GM18858 (cell line): ENCODE data around the gene RAP1GDS1.
"Not testable (repeated sequence)": the region's sequence is repeated elsewhere in the genome, so short reads cannot be mapped to it uniquely, and the experiment has no call there.

Experiments
- ATAC-seq: cut with Tn5 transposase; IDR thresholded peaks from one replicate; pipeline ENCODE4 v1.9.1; 2021; ENCODE audit not compliant: unreplicated experiment

Gene RAP1GDS1

DNA sequence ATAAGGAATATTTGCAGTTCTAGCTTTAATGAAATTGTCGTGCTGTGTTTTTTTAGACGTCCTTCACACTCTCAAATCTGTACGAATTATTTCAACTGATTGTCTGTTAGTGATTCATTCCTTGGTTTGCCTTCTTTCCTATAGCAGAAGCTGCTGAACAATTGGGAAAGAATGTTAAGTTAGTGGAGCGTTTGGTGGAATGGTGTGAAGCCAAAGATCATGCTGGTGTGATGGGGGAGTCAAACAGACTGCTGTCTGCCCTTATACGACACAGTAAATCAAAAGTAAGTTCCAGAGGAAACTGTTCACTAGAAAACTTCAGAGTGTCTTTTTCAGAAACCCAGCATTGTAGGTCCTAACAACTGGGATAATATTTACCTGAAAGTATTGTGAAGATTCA, 159.9 kb downstream of the RAP1GDS1 start:
- no peak for ATAC-seq

- no peak for ATAC-seq
Observed at GRCh38 chr4:98423009-98423408, 161.8 kb downstream of the RAP1GDS1 start.

DNA sequence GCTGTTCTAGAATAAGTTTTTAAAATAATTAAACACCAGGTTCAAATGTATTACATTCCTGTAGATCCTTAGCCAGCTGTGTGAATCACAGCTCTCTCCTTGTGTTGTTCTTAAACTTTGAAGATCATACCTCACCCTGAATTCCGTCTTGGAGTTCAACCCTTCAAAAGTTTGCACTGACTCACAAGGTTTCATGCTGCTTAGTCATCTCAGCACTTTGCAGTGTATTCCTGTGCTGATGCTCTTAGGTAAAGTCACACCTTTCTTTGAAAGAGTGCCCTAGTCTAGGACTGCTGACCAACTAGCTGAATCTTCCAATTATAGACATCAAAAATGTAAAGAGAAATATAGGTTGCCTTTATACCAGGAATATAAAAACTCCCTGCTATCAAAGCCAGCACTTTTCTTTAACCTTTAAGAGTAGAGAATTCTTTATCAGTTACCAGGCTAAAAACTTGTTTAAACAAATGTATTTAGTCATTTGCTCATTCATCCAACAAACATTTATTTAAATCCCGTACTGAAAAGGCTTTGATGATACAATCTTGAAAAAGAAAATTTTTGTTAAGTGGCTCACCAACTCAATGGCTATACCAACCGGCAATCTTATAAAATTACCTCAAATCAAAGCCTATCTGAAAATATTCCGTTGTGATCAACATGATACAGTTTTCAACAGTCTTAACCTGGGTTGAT, 169.7 kb downstream of the RAP1GDS1 start:
- no peak for ATAC-seq

DNA sequence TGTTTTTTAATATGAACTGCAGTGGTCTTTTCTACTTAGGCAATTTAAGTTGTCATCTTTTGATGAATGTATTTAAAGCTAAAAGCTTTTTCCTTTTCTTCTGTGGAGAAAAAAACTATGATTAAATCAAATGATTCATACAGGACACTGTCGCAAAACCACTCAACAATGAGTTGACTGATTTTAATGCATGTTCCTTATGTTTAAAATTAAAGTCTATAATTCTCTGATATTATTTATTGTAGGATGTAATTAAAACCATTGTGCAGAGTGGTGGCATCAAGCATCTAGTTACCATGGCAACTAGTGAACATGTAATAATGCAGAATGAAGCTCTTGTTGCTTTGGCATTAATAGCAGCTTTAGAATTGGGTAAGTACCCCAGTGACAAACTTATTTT, 172.5 kb downstream of the RAP1GDS1 start:
- no peak for ATAC-seq

- ATAC-seq: no peak
Observed at GRCh38 chr4:98434816-98435215, 173.6 kb downstream of the RAP1GDS1 start.

- no peak for ATAC-seq
Observed at GRCh38 chr4:98444371-98444770, 183.2 kb downstream of the RAP1GDS1 start.

GRCh38 chr4:98446499-98447375, 185.6 kb downstream of the RAP1GDS1 start:
- peak; percentile 65 for ATAC-seq

DNA sequence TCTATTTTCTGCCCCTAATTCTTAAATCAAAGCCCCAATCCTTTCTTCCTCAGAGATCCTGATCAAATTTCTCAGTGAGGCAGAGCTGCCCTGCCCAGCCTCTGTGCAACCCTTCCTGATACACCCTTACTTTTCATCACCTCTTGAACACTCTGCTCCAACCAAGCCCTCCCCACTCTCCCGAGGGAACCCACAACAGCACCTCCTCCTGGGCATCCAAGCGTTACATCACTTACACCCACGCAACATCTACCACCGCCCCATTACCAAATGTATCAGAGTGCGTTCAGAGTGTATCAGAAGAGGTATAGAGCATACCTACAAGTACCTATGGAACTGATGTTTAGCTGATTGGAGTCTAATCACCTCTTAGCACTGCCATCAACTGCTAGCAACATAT, 186.5 kb downstream of the RAP1GDS1 start:
- no peak for ATAC-seq

DNA sequence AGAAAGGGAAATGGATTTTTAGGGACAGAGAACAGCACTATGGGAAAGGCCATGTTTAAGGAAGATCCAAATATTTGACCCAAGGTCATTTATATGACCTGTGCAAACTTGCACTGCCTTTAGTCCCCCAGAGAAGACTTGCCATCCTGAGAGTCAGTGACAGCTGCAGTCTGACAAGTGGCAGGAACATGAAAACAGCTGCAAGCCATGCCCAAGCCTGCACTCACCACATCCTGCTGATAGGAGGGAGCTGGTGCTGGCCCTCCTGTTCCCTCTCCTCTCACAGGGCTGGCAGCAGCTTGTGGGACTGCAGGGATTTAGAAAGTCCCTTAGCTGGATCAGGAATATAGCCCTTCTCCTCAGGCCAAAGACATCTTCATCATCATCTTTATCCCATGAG, 187.7 kb downstream of the RAP1GDS1 start:
- peak; percentile 25 for ATAC-seq

- no peak for ATAC-seq
Observed at GRCh38 chr4:98452091-98452490, 190.9 kb downstream of the RAP1GDS1 start.

DNA sequence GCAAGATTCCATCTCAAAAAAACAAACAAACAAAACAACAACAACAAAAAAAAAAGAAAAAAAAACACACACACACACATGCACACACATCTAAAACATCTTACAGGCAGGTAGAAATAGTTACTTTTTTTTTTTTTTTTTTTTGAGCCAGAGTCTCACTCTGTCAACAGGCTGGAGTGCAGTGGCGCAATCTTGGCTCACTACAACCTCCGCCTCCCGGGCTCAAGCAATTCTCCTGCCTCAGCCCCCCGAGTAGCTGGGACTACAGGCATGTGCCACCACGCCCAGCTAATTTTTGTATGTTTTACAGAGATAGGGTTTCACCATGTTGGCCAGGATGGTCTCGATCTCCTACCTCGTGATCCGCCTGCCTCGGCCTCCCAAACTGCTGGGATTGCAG, 196.2 kb downstream of the RAP1GDS1 start:
- ATAC-seq: not testable (repeated sequence)

GRCh38 chr4:98461121-98461865, 200.1 kb downstream of the RAP1GDS1 start:
- not testable (repeated sequence) for ATAC-seq

- ATAC-seq: no peak
Observed at GRCh38 chr4:98462487-98462886, 201.3 kb downstream of the RAP1GDS1 start.

DNA sequence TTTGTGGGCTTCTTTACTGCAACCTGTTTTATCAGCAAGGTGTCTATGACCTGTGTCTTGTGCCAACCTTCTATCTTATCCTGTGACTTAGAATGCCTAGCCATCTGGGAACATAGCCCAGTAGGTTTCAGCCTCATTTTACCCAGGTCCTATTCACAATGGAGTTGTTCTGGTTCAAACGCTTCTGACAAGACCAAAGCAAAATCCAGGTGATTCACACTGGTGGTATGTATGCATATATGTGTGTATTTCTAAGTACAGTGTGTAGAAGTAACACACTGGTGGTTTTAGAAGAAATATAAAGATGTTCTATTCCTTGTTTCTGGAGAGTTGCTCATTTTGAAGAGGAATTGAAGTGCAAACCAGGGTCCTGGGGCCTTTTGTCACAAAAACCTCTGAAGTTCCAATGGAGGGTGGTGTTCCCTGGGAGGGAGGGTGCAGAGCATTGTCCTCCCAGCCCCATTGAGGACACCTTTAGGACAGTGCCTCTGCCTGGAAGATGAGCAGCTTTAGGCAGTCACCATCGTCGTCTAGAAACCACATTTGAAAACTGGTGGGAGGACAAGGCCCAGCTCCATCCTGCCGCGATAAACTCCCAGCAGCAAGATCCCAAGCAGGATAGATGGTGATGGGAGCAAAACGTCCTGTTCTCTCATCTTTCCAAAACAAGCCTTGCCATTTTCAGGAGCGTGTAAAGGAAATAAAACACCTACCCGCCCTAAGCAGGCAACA, 205.8 kb downstream of the RAP1GDS1 start:
- no peak for ATAC-seq

GRCh38 chr4:98467627-98468072, 206.5 kb downstream of the RAP1GDS1 start:
- ATAC-seq: peak; percentile 99

DNA sequence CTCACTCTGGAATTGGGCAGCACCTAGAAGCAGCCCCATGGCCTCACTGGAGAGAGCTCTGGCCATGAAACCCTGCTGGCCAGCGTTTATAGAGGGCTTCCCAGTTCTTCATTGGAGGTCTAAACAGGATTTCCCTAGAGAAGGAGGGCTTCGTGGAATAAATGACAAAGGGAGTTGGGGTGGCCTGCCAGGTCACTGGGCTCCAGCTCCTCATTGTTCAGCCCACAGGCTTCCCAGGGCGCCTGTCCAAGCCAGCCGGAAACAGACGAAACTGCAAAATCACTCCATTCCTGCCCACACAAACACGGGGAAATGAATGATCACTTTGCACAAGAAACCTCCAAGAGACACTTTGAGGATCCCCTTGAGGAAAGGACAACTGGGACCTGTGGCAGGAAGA, 207.5 kb downstream of the RAP1GDS1 start:
- no peak for ATAC-seq

- no peak for ATAC-seq
Observed at GRCh38 chr4:98469771-98470170, 208.6 kb downstream of the RAP1GDS1 start.

DNA sequence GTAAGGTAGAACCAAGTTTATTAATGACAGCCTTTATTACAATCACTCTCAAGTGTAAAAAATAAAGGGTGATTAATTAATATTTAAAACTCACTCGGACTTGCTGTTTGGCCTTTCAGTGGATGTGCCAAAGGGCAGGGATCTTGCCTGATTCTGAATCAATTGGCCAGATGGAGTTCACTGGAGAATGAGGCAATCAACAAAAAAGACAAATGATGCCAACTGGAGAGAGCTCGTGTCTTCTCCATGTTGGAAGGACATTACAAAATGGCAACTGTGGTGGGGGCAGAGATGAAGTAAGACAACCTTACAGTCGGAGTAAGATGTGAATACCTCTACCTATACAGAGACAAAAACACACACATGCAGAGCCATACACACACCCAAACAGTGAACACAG, 209.2 kb downstream of the RAP1GDS1 start:
- ATAC-seq: no peak

- ATAC-seq: no peak
Observed at GRCh38 chr4:98470831-98471230, 209.6 kb downstream of the RAP1GDS1 start.

DNA sequence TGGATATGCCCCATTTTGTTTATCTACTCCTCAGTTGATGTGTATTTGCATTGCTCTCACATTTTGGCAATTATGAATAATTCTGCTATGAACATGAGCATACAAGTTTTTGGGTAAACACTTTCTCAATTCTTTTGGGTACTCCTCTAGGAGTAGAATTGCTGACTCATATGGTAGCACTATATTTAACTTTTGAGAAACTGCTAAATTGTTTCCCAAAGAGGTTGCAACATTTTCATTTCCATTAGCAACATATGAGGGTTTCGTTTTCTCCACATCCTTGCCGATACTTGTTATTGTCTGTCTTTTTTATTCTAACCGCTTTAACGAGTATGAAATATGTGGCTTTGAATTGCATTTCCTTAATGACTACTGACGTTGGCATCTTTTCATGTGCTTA, 211.9 kb downstream of the RAP1GDS1 start:
- no peak for ATAC-seq

DNA sequence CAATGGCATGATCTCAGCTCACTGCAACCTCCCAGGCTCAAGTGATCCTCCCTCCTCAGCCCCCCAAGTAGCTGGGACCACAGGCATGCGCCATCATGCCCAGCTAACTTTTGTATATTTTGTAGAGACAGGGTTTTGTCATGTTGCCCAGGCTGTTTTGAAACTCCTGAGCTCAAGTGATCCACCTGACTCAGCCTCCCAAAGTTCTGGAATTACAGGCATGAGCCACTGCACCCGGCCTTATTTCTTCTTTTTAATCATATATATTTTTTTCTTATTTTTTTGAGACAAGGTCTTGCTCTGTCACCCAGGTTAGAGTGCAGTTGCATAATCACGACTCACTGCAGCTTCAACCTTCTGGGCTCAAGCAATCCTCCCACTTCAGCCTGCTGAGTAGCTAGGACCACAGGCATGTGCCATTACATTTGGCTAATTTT, 213.2 kb downstream of the RAP1GDS1 start:
- no peak for ATAC-seq
